Fibroblast of peridontal ligament (primary cell): ENCODE results near the gene DEGS2.
"Not testable (repeated sequence)": the region's sequence is repeated elsewhere in the genome, so short reads cannot be mapped to it uniquely, and the experiment has no call there.

Experiments
- DNase-seq: peaks from one replicate; pipeline ENCODE4 v3.0.0-alpha.2; 2010; ENCODE audit errors: extremely low read depth

DEGS2 gene

GRCh38 chr14:100159094-100159864, at the start of gene DEGS2:
Gene DEGS2 (minus strand): TSS chr14:100159645. CDS start chr14:100159587, 58 bp downstream.
- no peak for DNase-seq

DNA sequence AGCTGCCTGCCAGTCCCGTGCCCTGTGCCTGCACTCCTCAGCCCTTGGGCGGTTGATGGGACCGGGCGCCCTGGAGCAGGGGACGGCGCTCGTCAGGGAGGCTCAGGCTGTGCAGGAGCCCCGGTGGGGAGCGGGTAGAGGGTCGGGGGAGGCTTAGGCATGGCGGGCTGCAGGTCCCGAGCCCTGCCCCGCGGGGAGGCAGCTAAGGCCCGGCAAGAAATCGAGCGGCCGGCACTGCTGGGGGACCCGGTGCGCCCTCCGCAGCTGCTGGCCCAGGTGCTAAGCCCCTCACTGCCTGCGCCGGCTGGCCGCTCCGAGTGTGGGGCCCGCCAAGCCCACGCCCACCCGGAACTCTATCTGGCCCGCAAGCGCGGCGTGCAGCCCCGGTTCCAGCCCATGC, 48.7 kb upstream of the DEGS2 start:
- not testable (repeated sequence) for DNase-seq

- not testable (repeated sequence) for DNase-seq
Observed at GRCh38 chr14:100207588-100207987, 48.1 kb upstream of the DEGS2 start.

DNA sequence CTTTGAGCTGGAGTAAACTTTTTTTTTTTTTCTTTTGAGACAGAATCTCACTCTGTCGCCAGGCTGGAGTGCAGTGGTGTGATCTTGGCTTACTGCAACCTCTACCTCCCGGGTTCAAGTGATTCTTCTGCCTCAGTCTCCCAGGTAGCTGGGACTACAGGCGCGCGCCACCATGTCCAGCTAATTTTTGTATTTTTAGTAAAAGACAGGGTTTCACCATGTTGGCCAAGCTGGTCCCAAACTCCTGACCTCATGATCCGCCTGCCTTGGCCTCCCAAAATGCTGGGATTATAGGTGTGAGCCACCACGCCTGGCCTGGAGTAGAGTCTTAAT, 45.4 kb upstream of the DEGS2 start:
- DNase-seq = not testable (repeated sequence)

DNA sequence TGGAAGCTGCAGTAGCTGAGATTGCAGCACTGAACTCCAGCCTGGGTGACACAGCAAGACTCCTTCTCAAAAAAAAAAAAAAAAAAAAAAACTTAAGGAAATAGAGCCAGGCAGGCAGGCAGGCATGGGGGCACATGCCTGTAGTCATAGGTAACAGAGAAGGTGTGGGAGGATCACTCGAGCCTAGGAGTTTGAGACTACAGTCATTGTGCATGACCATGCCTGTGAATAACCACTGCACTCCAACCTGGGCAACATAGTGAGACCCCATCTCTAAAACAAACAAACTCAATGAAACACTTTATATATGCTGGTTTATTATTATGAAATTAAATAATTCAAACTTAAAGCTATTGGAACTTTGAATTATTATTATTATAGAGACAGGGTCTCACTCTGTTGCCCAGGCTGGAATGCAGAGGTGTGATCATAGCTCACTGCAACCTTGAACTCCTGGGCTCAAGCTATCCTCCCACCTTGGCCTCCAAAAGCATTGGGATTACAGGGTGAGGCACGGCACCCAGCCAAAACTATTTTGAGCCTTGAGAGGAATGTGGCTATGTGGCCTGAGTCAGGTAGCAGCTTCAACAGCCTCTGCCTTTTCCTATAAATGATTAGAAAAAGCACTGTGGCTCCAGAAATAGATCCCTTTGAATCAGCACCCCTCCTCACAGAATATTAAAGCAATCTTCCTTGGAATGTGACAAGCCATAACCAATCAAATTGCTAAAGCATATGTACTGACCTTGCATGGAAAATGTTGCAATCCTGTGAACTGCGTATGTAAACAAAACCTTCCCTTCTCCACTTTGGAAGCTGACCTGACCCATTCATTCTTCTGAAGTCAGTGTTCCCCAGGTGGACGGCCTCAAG, 44.8 kb upstream of the DEGS2 start:
- no peak for DNase-seq

GRCh38 chr14:100203146-100203545, 43.7 kb upstream of the DEGS2 start:
- DNase-seq = no peak

GRCh38 chr14:100202712-100203111, 43.3 kb upstream of the DEGS2 start:
- no peak for DNase-seq

GRCh38 chr14:100201701-100202100, 42.3 kb upstream of the DEGS2 start:
- DNase-seq = no peak

- no peak for DNase-seq
Observed at GRCh38 chr14:100200311-100200710, 40.9 kb upstream of the DEGS2 start.

GRCh38 chr14:100199240-100199860, 39.9 kb upstream of the DEGS2 start:
- DNase-seq = no peak

DNA sequence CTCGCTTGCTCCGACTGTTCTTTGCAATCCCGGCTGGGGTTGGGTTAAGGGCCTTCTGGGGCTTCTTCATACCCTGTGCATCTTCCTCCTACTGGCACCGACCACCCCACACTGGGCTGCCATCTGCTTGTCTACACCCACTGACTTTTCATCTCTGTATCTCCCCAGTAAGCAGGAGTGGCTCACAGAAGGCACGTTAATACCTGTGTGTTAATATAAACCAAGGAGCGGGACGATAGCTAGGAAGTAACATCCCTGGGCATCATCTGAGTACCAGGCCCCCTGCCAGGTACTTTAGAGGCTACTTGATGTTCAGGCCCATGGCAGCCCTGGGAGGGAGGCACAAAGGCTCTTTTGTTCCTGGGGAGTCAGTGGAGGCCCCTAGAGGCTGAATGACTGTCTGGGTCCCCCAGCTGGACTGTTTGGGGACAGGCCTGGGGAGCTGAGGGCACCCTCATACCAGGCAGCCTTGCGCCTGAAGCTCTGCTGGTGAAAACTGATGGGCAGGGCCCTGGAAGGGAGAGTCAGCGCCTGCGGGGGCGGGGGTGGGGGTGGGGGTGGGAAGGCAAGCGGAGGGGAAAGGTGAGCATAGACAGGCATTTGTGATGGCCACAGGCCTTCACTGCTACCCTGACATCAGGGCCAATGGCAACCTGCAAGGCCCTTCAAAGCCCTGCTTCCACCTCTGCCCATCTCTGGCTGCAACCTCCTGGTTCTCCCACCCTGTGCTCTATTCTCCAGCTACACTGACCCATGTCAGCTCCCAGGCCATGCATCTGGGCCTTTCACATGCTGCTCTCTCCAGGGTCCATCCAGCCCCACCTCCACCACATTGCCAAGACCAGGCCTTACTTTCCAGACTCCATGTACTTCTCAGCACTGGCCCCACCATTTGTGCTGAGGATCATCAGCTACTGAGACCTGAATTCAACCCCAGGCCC, 34.2 kb upstream of the DEGS2 start:
- DNase-seq = no peak

DNA sequence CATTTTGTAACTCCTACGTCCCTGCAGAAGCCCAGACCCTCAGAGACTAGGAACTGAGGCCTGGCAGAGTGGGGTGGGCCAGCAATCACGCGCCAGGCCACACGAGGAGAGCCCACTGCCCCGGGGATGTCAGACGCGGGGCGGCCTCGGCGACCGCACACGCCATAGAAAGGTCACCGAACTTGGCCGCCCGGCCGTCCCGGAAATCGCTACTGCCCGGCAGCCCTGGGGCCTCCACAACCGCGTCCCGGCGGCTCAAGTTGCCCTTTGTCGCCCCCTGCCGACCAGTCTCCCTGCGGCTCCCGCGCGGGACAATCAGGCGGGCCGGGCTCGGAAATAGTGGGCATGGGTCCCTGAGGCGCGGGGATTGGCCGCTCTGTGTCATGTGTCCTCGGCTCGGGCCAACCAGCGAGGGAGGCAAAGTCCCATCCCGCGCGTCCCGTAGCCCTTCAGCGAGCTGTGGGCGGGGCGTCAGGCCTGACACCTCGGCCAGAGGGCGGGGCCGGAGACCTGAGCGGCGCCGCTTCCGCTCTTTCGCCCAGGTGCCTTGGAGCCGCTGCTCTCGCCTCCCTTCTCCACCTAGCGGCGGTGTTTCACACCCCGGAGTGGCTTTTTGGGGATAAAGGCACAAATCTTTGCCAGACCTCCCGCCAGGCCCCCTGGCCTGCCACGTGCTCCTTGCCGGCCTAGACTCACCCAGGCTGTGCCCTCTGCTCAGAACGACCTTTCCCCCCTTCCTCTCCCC, 33.4 kb upstream of the DEGS2 start:
- peak; percentile 94 for DNase-seq

DNA sequence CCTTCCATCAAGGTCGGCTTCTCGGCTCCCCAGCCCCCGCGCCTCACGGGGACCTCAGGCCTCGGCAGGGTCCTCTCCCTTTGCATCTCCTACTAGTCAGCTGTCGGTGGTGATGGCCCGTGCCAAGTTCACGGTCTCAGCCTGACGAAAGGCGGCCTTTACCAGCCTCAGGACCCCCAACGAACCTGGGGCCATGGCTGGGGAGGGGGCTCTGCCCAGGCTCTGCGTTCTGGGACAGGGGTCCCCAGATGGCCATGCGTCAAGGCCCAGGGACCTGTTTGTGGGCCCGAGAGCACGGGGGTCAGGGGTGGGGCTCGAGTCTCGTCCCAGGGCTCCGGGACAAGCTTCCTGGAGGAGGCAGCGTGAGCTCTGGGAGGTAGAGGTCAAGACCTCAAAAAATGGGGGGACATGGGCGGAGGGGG, 32.8 kb upstream of the DEGS2 start:
- no peak for DNase-seq

DNA sequence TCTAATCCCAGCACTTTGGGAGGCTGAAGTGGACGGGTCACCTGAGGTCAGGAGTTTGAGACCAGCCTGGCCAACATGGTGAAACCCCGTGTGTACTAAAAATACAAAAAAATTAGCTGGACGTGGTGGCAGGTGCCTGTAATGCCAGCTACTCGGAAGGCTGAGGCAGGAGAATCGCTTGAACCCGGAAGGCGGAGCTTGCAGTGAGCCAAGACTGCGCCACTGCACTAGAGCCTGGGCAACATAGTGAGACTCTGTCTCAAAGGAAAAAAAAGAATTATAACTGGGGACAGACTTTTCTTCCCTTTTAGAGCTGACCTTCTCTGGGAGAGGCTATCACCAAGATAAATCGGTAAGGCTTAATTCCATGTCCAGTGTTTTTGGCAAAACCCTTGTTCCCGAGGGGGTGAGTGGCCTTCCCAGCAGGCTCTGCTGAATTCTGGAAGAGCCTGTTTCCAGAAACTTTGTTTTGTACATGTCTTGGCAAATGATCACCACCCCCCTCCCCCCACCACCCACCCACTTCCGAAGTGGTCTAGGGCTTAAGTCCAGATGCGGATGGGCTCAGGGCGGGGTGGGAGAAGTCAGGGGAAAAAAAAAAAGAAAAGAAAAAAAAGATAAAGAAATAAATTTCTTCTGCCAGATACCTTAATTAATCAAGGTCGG, 32.3 kb upstream of the DEGS2 start:
- DNase-seq = no peak

DNA sequence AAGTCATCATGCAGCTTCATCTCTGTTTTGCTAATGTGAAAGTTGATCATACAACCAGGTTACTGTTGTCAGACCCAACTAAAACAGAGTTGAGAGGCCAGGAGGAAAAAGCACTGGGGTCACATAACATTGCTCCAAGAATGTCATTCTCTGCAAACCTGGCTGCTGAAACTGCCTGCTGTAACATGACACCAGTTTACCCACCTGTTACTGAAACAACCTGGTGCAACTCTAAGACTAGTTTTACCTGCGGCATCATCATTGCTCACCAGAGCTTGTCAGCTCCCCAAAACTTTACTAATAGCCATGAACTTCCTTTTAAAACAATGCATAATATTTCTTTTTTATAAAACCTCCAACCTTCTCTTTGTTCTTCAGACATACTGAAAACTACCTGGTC, 30.7 kb upstream of the DEGS2 start:
- no peak for DNase-seq

GRCh38 chr14:100188392-100189030, 29.1 kb upstream of the DEGS2 start:
- no peak for DNase-seq

GRCh38 chr14:100187247-100187833, 27.9 kb upstream of the DEGS2 start:
- no peak for DNase-seq

DNA sequence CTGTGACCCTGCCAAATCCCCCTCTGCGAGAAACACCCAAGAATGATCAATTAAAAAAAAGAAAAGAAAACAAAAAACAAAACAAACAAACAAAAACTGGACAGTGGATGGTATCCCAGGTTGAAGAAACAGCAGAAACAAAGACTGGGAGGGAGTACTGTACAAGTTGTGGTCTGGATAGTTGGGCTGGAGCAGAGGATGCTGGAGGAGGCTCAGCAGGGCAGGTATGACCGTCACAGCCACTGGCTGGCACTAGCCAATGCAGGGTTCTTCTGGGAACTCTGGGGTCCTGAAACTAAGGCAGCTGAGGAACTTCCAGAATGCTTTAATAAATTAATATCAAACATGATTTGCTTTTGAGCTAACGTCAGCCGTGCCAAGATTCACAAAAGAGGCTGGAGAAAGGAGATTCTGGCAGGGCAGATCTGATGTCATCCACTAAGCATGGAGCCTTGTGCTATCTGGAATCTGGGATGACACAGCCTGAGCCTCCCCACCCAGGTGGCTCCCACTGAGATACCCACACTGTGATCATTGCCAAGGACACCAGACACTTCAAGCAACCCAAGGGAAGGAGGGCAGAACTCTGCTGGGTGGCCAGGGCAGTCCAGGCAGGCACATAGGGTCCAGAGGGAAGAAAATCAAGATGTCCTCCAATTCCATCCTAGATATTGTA, 22.6 kb upstream of the DEGS2 start:
- DNase-seq = not testable (repeated sequence)

- DNase-seq = not testable (repeated sequence)
Observed at GRCh38 chr14:100180671-100181070, 21.2 kb upstream of the DEGS2 start.
